ENCODE results near the gene NUSAP1. TPM values are rescaled to one million over a fixed set of nuclear protein-coding genes. Genes with fewer than 3 reads are reported as not detected.
A peak's percentile ranks its signal among the peaks of the same experiment; 100 is the strongest.
"Not testable (repeated sequence)": the region's sequence is repeated elsewhere in the genome, so short reads cannot be mapped to it uniquely, and the experiment has no call there.

The NUSAP1 gene
- total RNA-seq, 4 donors from 2014 or later = 11.1 to 19.0 (median 15.9) TPM

- H3K36me3 ChIP-seq = no peaks in the 10 kb centered on the region
- H3K4me1 ChIP-seq = peaks cover 40% of the 10 kb centered on the region
- peak within 1 kb of the TSS; percentile 89 for H3K4me3 ChIP-seq
- H3K27ac ChIP-seq = peak within 1 kb of the TSS; percentile 85
- DNase-seq (ENCODE audit: low spot score in 2 of 2) = peak; percentile 95
- H3K9me3 ChIP-seq = no peaks in the 10 kb centered on the region
- 0% methylated on average over 8 of the region's 74 CpGs for WGBS
- H3K27me3 ChIP-seq = no peaks in the 10 kb centered on the region
- TF ChIP-seq EP300 (IDR thresholded peaks at IDR 0.05) (no peak), POLR2AphosphoS5 (IDR thresholded peaks at IDR 0.05) (peak in 2 of 3 donors; percentile 13 to 15), POLR2A (IDR thresholded peaks at IDR 0.05) (peak in 1 of 2 donors; percentile 59)
Observed at GRCh38 chr15:41416742-41417417, 84.2 kb downstream of the NUSAP1 start, which contains the start of gene RTF1. Gene RTF1, plus strand, starts transcription at chr15:41417095. Its CDS starts 21 bp downstream, at chr15:41417116.

GRCh38 chr15:41417418-41418195 is 84.9 kb downstream of the NUSAP1 start:
- Histone ChIP-seq H3K9me3 (no peaks in the 10 kb centered on the region), H3K4me1 (peaks cover 46% of the 10 kb centered on the region), H3K27ac (peak overlapping the region; percentile 85), H3K27me3 (no peaks in the 10 kb centered on the region), H3K36me3 (no peaks in the 10 kb centered on the region), H3K4me3 (peak overlapping the region; percentile 89)
- TF ChIP-seq EP300 (IDR thresholded peaks at IDR 0.05) = no peak
- no peak for TF ChIP-seq POLR2AphosphoS5 (IDR thresholded peaks at IDR 0.05)
- TF ChIP-seq CTCF (IDR thresholded peaks at IDR 0.05) = no peak
- TF ChIP-seq POLR2A (IDR thresholded peaks at IDR 0.05) = no peak
- under 1% methylated on average over 26 of the region's 37 CpGs for WGBS
- peak in 1 of 2 donors; percentile 71 for DNase-seq (ENCODE audit: low spot score in 2 of 2)

GRCh38 chr15:41423979-41424659 is 91.4 kb downstream of the NUSAP1 start:
- Histone ChIP-seq H3K27ac (no peak overlapping the region), H3K27me3 (no peaks in the 10 kb centered on the region), H3K9me3 (no peaks in the 10 kb centered on the region), H3K4me3 (no peak overlapping the region), H3K36me3 (no peaks in the 10 kb centered on the region), H3K4me1 (peaks cover 23% of the 10 kb centered on the region)
- DNase-seq (ENCODE audit: low spot score in 2 of 2) = no peak
- no peak for TF ChIP-seq CTCF (IDR thresholded peaks at IDR 0.05)
- 89% methylated on average over 7 of the region's 7 CpGs for WGBS

GRCh38 chr15:41424809-41425208 is 92.1 kb downstream of the NUSAP1 start:
- 94% methylated on average over 14 of the region's 14 CpGs for WGBS
- Histone ChIP-seq H3K36me3 (no peaks in the 10 kb centered on the region), H3K4me3 (no peak overlapping the region), H3K4me1 (peaks cover 18% of the 10 kb centered on the region), H3K27ac (no peak overlapping the region), H3K9me3 (no peaks in the 10 kb centered on the region), H3K27me3 (no peaks in the 10 kb centered on the region)
- TF ChIP-seq CTCF (IDR thresholded peaks at IDR 0.05) (no peak), POLR2A (IDR thresholded peaks at IDR 0.05) (no peak), POLR2AphosphoS5 (IDR thresholded peaks at IDR 0.05) (no peak), EP300 (IDR thresholded peaks at IDR 0.05) (no peak)
- no peak for DNase-seq (ENCODE audit: low spot score in 2 of 2)

- not testable (repeated sequence) for H3K27me3 ChIP-seq; H3K4me3 ChIP-seq; DNase-seq (ENCODE audit: low spot score in 2 of 2); H3K36me3 ChIP-seq; H3K4me1 ChIP-seq; H3K27ac ChIP-seq; H3K9me3 ChIP-seq
- 92% methylated on average over 5 of the region's 5 CpGs for WGBS
Observed at GRCh38 chr15:41425907-41426306, 93.2 kb downstream of the NUSAP1 start.
